NCI-H146 (cell line): Measurements from ENCODE around the gene LYL1.

Experiments
- DNase-seq: peaks from one replicate; lab custom pipeline; 2025; lab: John Stamatoyannopoulos, UW

Gene LYL1

GRCh38 chr19:13073263-13073662 is 29.4 kb downstream of the LYL1 start:
- DNase-seq = no peak

DNA sequence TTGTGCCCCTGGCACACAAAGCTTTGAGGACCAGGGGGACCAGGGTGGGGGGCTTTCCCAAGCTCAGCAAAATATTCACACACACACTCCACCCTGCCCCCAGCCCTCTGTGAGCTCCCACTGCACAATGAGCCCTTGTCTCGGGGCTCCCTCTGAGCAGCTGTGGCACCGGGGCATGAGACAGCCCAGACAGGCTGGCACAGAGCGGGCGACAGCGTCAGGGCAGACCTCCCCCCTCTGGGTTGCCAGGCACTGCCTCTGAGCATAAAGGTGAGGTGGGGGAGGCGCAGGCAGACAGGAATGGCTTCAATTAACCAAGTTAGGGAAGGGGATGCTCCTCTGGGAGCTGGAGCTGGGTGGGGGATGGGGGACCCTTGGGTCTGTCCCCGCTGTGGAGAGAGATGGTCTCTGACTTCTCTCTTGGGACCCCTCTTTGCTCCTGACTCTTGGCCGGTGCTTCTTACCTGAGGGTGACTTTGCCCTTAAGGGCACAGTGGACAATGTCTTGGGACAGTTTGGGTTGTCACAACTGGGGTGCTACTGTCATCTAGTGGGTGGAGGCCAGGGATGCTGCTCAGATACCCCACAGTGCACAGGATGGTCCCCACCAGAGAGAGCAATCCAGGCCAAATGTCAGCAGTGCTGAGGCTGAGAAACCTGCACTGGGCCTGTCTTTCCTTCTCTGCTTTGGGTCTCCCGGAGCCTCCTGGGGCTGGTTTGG is 30.3 kb downstream of the LYL1 start:
- no peak for DNase-seq

DNA sequence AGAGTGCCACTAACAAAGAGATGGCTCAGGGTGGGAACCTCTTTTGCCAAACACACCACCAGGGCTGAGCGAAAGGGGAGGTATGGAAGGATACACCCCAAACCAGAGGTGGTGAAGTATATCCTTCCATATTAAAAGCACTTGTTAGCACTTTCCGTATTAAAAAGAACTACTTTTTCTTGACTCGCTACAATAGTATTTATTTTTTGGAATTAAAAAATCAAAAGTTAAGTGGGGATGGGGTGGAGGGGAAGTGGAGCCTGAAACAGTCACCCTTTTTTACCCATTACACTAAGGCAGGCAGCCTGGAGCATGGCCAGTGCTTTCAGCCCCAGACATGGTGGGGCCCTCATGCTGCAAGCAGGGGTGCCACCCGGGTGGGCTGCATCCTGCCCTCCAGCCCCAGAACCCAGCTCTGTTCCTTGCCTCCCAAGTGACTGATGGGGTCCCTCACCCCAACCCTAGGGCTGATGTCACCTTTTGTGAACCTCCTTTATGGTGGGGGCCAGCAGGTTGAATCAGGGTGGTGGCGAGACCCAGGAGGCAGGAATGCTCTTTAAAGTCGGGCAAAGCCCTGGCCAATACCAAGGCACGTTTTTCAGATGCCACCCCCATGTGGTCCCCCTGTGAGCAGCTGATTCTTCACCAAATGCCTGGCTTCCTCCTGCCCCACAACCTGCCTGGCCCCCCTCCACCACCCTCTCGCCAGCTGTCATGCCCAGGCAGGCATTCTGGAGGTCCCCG is 31.0 kb downstream of the LYL1 start:
- DNase-seq = no peak

GRCh38 chr19:13070425-13071140 is 32.1 kb downstream of the LYL1 start:
- DNase-seq = no peak

- peak; percentile 92 for DNase-seq
Observed at GRCh38 chr19:13069415-13070359, 33.0 kb downstream of the LYL1 start.

DNA sequence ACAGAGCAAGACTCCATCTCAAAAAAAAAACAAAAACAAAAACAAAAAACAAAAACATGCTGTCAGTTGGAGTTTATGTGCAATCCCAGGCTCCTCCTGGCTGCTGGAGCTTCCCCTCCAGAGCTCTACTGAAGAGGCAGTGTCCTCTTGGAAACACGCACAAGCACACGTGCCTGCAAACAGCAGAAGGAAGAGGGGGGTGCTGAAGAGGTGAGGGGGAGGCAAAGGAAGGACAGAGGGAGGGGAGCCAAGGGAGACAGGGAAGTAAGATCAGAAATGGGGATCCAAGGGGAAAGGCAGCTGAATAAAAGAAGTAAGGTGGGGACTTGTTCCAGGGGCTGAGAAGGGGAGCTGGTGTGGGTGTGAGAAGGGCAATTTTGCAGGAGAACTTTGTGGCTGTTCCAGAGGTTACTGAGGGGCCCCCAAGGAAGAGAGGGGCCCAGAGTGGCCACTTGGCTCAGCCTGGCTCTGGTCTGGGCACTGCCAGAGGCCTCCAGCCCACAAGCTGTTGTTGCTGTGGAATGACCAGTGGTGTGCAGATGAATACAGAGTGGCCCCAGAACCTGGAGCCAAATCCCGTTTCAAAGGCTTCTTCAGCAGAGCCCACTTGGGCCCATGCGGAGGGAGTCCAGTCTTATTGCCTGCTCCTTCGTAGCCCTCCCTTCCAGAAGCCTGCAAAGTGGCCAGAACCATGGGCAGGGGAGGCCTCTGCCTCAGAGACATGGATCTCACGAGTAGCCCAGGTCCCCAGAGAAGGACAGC is 34.4 kb downstream of the LYL1 start:
- DNase-seq = no peak

DNA sequence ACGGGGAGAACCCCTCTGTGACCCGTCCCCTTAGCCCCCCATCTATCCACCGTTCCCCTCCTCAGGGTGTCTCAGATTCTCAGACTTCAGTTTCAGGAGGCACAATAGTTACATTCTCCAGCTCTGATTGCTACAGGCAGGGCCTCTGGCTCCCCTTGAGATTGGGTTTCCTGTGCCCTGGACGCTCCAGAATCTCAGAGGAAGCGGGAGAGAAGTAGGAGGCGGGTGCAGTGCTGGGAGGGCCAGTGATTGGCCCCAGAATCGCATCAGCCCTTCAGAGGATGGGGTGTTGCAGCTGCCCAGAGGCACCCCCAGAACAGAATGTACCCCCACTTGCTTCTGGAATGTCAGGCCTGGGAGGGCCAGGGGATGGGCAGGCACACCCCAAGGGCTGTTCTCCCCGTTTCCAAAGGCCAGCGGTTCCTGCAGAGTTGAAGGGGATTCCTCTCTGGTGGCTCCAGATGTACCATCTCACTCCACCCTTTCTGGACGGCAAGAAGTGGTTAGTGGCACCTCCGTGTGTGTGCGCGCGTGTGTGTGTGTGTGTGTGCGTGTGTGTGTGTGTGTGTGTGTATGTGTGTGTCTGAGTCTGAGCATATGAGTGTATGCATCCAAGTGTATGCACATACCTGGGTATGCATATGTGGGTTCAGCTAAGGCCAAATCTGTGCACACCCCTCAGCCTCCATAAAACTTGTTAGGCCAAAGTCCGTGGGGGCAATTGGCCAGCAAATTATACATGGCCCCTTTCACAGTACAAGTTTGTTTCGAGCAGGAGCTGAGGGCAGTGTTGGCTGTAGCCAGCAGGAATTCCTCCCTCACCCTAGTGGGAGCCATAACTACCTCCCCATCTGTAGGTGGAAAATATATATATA is 35.5 kb downstream of the LYL1 start:
- no peak for DNase-seq

DNA sequence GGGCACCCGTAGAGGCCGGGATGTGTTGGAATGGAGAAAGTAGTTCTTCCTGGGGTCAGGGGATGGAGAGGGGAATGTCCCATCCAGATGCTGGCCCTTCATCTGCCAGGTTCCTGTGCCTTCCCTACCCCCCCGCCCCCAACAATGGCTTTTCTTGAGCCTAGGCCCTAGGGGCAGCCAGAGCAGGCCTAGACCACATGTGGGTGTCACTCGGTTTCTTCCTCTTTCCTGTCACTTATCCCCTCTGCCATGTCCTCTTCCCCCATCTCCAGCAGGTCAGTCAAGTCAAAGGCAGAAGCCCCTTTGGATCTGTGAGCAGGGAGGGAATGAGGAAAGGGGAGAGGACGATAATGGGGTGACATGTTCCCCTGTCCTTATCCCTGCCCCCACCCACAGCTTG is 36.4 kb downstream of the LYL1 start:
- DNase-seq = no peak

GRCh38 chr19:13064092-13064489 is 38.6 kb downstream of the LYL1 start:
- DNase-seq = no peak

GRCh38 chr19:13063461-13064091 is 39.1 kb downstream of the LYL1 start:
- DNase-seq = no peak

GRCh38 chr19:13062317-13062716 is 40.3 kb downstream of the LYL1 start:
- no peak for DNase-seq

GRCh38 chr19:13060964-13061927 is 41.4 kb downstream of the LYL1 start:
- peak; percentile 83 for DNase-seq

GRCh38 chr19:13060233-13060963 is 42.3 kb downstream of the LYL1 start:
- DNase-seq = no peak

- no peak for DNase-seq
Observed at GRCh38 chr19:13058951-13059660, 43.6 kb downstream of the LYL1 start.

GRCh38 chr19:13057744-13058143 is 44.9 kb downstream of the LYL1 start:
- no peak for DNase-seq

DNA sequence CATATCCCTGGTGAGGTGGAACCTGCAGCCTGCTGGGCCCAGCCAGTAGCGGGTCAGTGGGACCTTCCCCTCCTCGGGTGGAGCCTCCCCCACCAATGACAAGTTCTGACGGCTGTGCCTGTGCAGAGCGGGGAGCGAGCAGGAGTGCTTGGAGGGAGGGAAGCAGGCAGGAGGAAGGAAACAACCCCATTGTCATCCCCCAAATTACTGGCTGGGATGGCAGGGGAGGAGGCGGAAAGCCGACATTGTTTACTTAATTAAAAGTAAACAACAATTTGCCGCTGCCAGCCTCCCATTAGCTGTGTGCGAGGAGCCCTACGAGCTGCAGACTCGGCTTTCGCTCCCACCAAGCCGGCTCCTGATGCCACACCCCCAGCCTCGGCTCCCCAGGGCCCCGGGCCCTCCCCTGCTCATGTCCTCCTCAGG is 45.5 kb downstream of the LYL1 start:
- peak; percentile 85 for DNase-seq

DNA sequence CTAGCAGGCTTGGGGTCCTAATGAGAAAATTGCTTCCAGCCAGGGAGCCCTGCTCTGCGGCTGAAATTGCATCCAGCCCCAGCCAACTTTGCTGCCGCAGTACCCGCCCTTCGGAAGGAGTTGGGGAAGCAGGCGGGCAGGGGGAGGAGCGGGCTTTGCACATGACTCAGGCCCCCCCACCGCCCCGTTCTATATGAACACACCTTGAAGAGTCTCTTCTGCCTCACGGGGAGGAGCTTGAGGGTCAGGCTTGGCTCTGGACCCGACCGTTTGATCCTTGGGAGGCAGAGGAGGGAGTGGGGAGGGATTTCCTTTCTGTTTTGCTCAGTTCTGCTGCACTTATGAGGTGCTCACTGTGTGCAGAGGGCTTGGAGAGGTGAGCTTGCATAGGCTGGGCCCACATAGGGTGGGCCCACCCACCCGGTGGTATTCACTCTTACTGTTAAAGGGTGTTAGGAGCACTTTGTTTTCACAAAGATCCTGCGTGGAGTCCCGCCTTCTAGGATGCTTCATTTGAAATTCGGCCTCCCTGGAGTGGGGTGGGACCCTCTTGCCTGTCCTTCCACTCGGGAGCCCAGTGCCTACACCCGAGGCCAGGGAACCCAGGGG is 46.5 kb downstream of the LYL1 start:
- DNase-seq = no peak
